Measurements from ENCODE around the gene PIK3R3. TPM values are rescaled to one million over a fixed set of nuclear protein-coding genes. Genes with fewer than 3 reads are reported as not detected.

Gene PIK3R3
- total RNA-seq, 1 experiment from 2014 or later: 1.8 TPM

DNA sequence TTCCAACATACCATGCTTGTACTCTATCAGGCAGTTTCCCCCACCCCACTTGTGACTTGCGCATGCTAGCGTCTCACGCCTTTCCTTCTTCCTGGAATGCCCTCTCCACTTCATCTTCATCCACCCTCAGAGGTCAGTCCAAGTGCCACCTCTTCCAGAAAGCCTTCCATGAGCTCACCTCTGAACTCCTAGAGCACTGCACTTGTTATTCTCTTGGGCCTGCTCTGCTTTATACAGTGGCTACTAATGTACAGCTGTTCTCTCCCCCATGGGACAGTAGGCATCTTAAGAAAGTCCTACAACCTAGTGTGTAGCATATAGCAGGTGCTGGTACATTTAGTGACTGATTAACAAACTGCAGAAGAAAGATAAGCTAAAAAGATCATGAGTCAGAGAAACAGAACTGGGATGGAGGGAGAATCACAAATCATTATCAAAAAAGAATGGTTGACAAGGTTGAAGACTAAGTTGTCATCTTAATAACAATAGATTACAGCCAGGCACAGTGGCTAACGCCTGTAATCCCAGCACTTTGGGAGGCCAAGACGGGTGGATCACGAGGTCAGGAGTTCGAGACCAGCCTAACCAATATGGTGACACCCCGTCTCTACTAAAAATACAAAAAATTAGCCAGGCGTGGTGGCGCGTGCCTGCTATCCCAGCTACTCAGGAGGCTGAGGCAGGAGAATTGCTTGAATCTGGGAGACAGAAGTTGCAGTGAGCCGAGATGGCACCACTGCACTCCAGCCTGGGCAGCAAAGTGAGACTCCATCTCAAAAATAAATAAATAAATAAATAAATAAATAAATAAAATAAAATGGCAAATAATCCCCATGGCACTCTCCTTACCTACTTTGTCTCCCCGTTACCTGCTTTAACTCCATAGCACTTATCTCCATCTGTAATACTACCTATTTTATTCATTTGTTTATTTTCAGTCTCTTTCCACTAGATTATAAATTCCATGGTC lies 26.2 kb upstream of the PIK3R3 start:
- no peak for DNase-seq (ENCODE audit: extremely low read depth, low read depth)

DNA sequence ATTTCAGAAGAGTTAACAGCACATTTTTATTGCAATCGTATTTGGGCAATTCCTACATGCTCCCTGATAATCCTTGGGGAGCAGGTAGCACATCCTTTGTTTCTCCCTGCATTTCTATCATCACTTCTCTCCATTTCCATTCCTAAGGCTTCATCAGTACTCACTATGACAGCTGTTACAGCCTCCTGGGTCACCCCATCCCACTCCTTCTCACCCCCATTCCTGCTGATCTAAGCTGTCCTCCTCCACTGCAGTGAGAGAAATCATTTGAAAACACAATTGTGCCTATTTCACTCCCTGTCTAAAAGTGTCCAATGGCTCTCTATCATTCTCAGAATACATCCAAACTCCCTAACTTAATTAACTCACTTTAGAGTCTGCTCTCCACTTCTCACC lies 25.5 kb upstream of the PIK3R3 start:
- no peak for DNase-seq (ENCODE audit: extremely low read depth, low read depth)

DNA sequence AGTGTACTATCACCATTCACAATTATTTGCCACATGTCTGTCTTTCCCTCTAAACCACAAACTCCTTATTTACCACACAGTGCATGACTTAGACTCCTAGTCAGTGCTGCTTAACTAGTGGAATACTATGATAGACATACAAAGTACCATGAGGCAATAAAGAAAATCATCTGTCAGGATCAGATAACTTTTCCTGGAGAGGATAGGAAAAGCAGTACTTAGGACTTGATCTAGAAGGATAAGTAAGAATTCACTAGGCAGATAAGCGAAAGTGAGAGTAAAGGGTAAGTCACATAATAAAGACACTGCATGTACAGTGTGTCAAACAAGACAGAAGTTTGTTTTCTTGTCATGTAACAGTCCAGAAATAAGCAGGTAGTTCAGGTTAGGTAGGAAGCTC lies 21.3 kb upstream of the PIK3R3 start:
- no peak for DNase-seq (ENCODE audit: extremely low read depth, low read depth)

DNA sequence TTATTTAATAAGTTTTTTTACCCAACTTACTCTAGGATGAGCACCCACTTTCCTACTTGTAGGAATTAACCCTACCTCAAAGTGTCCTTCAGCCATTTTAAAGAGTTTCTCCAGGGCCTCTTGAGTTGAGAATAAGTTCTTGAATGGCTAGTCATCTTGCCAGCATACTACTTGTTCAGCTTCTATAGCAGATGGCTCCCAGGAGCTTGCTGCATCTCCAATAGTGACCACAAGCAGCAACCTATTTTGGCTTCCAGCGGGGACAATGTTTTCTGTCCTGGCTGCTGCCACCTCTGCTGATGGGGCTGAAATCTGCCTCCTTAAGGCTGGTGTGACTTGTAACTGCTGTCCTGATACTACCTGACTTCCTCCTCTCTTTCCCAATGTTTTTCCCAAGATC lies 20.8 kb upstream of the PIK3R3 start:
- no peak for DNase-seq (ENCODE audit: extremely low read depth, low read depth)

DNA sequence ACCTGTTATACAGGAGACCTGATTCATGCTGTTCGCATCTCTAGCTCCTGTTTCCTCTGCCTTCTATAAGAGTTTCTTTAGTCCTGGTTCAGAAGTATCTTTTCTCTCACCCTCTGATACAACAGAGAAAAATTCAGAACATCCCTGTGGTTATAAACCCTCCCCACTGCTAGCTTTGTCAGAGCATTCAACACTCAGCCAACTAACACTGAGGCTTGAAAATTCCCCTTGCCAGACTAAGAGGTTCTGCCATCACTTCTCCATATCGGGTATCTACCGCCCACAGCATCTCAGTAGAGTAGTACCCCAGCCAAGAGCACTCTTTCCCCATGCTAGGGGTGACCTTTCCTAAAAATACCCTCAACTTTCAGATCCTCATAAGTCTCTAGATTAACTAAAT lies 19.6 kb upstream of the PIK3R3 start:
- no peak for DNase-seq (ENCODE audit: extremely low read depth, low read depth)

DNA sequence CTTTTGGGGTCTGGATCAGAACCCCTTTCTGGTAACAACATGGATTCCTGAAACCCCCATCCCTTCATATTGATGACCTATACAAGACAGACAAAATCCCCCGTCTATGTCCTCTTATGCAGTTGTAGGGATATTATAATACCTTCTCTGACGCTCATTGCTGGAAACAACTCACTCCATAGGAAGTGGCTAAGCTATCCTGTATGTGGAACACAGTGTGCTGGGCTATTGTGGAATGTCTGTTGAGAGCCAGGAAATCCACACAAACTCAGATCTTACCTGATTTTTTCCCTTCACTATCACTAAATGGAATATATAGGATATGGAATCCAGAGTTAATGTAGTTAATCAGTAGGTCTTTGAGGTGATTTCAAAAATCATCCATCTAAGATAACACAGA lies 17.7 kb upstream of the PIK3R3 start:
- DNase-seq (ENCODE audit: extremely low read depth, low read depth): no peak

DNA sequence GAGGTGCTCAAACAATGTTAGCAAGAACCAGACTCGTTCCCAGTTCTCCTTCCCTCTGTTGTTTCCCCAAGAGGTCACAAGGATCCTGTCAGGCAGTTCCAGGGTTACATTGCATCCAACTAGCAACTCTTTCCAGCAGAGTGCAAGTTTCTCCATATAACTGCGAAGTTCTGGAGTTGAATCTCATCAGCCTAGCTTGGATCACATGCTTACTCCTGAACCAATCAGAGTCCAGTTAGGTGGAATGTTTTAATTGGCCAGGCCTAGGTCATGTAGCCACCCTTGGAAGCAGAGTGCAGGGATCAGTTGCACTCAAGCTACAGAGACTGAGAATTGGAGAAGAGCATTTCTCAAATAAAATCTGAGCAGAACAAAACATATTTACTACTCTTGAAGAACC lies 15.9 kb upstream of the PIK3R3 start:
- DNase-seq (ENCODE audit: extremely low read depth, low read depth): no peak

DNA sequence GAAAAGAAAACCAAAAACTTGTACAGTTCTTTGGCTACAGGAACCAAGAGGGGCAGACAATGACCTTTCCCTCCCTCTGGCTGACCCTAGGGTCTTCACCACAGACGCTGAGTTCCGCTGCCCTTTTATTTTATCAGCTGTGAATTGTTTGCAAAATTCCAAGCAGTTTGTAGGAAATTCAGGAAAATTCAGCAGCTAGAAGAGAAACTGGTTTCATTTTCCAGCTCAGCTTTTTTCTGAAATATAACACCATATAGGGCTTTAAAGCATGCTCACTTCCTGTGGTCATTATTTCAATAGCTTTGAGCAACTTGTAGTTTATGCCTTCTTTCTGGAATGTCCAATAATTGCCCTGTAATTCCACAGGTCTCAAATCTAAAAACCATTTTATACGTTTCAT lies 5.5 kb upstream of the PIK3R3 start:
- no peak for DNase-seq (ENCODE audit: extremely low read depth, low read depth)

DNA sequence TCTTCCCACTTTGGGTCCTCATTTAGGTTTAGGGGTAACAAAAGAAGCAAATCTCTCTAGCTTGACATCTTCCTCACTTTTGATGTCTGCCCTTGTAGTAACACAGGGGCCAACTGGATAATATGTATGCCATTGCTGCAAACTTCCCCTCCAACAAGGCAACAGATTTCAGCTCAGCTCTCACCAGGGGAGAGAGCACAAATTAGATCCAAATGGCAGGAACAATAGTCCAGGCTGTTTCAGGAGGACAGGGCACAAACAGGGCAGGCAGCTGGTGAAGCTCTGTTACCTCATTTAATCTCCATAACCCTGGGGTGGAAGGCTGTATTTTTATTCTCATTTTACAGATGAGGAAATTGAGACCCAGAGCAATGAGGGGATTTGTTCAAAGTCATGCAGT lies 4.3 kb upstream of the PIK3R3 start:
- DNase-seq (ENCODE audit: extremely low read depth, low read depth): no peak

DNA sequence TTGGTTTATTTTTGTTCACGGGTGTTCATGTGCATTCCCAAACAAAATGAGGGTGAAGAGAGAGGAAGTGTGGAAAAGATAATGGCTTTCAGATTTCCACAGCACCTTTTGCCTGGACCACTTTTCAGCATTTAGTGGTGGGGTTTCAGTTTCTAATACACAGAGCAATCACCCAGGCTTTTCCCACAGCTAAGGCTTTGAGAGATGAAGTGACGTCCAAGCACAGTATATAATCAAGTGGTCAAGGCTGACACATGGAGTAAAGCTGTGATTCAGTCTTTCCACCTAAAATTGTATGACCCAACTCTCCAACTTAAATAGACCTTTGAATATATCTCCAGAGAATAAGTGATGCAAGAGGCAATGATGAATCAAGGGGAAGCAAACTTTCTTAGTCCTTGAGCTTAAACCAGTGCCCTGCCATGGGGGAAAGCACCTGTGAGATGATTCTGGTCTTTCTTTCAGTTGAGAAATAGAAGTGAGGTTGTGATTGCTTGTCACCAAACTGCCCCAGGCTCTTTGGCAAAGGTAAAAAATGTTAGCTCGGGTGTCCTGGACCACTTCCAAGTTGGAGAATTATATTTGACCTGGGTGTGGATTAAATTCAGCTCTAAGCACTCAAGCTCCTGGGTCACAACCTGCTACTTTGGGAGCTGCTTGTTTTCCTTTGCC lies 2.4 kb upstream of the PIK3R3 start:
- DNase-seq (ENCODE audit: extremely low read depth, low read depth): no peak

DNA sequence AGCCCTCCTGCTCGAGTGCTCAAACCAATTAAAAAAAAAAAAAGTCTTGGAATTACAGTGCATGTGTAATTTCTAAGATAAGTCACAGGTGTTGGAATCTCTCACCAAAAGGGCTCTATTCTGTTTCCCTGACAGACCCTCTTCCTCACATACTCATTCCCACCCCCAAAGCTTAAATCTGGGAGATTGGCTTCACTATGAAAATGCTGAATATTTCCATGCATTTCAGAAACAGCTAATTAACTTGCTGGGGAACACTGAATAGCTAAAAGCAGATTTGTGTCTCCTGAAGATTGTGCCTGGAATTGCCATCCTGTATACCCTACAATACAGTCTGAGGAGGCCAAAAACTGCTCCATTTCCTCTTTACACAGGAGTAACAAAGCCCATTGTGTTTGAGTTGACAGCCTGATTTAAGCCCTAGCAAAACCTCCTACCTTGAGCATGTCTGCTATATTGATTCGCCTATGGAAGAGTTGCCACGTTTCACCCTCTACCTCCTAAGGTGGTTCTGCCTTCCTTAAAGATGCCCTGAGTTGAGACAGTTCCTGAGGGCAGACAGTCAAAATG lies 1.4 kb upstream of the PIK3R3 start:
- no peak for DNase-seq (ENCODE audit: extremely low read depth, low read depth)

DNA sequence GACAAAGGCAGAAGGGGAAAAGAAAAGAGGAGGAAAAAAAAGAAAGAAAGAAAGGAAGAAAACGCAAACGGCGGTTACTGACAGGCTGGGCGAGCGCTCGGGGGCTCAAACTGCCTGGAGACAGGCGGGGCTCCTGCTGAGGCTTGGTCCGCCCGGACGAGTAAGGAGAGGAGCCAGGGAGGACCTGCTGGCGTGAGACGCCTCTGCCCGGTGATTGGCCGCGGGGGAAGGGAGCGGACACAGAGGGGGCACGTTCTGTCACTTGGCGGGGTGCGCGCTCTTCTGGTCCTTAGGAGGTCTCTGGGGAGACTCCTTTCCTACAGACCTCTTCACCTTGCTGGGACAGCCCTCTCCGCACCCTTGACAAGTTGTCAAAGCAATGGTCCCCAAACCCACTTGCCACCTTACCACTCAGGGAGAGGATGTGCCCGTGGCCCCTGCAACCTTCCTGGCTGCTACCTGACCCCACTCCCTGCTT lies 791 bp upstream of the PIK3R3 start:
- DNase-seq (ENCODE audit: extremely low read depth, low read depth): no peak

DNA sequence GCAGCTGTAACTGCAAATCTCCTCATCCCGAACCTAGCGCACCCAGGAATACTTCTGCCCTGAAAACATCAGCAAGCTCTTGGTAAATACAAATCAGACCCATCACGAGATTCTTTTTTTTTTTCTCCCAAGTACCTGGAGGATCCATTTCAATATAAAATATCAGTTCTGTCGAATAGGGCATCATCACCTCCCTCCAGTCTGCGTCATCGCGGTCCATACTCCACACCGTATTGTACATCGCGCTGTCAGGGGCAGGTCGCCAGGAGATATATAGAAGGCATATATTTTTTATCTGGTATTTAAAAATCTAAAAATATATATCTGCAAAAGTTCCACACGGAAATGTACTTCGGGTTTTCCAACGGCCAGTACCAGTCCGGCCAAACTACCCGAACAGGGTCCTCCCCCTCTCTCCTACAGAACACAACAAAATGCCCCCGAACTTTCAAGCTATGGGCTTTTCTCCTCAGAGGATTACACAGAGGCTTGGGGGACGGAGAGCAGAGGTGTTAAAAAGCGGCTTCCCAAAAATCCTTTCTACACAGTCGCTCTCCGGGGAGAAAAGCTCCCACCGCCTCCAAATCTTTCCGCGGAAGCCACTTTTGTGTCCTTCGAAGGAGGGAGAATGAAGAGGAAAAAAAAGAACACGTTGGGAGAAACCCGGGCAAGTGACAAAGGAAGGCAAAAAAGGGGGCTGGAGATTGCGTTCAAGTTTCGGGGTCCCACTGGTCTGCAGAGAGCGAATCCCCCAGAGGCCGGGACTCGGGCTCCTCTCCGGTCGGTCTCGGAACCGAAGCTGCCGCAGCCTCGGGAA lies 509 bp downstream of the PIK3R3 start:
- no peak for DNase-seq (ENCODE audit: extremely low read depth, low read depth)

DNA sequence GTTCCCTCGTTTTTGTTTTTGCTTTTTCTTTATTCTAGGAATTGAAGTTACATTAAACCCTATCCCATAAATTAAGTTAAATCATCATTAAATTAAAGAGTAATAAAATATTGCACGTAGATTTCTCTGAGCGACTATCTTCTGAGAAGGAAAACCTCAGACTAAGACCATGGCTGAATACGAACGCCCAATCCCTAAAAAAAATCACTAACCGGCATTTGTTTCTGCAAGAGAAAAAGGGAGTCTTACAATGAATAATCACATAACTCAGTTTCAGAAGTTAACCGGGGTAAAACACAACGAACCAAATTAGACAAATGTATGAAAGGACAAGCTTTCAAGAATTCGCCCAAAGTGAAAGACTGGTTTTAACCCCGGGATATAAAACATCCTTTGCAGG lies 1.3 kb downstream of the PIK3R3 start:
- DNase-seq (ENCODE audit: extremely low read depth, low read depth): no peak

DNA sequence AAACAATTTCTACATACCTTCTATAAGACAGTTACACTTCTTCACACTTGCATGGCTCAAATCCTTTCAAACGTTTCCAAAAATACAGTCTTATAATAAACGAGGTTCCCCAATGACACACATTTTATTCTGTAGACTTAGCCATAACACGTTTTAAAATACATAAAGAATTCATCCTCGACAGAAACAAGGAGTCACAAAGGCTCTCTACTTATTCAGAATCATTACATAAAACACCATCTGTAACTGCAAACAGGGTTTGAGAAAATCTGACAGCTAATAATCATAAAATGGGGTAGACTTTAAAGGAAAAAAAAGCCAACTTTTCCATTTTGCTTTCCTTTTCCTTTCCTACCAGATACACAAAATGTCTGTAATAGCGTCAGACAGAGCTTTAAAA lies 1.8 kb downstream of the PIK3R3 start:
- DNase-seq (ENCODE audit: extremely low read depth, low read depth): no peak

DNA sequence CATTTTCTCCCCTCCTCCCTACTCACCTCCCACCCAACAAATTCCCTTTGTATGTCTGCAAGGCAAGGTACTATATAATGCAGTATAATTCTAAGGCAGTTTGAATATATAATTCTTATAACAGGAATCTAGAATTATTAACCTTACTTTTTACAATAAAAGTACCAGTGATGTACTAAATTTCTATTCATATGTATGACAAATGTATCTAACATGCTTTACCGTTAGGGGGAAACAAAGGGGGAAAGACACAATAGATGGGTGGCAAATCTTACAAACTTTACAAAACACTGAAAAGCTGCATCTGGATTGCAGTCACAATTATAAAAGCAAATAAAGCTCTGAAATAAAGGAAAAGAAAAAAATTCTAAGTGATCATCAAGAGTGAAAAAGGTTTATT lies 2.3 kb downstream of the PIK3R3 start:
- no peak for DNase-seq (ENCODE audit: extremely low read depth, low read depth)

DNA sequence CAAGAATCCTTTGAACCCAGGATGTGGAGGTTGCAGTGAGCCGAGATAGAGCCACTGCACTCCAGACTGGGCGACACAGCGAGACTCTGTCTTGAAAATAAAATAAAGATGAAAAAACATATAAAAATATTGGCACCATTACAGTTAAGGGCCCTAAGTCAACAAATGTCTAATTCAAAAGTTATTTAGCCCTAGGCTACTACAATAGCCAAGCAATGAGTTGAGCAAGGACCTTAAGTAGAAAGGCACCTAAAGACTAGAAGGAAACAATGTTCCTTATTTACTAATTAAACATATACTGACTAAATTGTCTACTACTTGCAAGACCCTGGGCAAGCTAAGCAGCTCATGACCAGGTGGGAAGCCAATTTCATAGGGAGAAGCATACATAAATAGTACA lies 4.1 kb downstream of the PIK3R3 start:
- DNase-seq (ENCODE audit: extremely low read depth, low read depth): no peak

DNA sequence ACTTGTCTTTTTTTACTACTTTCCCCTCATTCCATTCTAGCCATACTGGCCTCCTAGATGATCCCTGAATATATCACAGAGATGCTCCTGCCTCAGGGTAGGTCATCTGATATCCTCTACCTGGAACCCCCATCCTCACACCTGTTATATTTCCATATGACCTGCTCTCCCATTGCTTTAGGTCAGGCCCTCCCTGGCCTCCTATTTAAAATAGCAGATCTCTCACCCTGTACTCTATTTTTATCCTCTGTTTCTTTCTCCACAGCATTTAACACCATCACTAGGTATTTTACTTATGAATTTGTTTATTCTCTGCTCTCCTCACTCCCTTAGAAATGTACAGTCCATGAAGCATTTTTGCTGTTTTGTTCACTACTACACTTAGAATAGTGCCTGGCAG lies 13.6 kb downstream of the PIK3R3 start:
- DNase-seq (ENCODE audit: extremely low read depth, low read depth): no peak

DNA sequence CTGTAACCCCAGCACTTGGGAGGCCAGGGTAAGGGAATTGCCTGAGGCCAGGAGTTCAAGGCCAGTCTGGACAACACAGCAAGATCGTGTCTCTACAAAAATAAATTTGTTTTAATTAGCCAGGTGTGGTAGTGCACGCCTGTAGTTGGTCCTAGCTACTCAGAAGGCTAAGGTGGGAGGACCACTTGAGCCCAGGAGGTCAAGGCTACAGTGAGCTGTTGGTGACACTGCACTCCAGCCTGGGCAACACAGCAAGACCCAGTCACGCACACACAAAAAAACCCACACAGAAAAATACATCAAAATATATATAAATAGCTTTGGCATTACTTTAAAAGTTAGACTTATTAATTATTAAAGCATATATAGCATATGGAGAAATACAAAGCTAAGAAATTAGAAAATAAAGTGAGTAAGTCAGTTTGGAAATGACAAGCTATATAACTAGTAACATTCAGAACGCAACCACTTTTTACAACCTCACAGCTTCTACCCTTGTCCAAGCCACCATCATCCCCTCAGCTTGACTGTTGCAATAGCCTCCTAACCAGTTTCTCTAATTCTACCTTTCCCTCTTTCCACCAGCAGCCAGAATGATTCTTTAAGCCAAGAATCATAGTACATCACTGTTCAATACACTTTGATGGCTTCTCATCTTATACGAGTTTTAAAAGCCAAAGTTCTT lies 14.5 kb downstream of the PIK3R3 start:
- no peak for DNase-seq (ENCODE audit: extremely low read depth, low read depth)

DNA sequence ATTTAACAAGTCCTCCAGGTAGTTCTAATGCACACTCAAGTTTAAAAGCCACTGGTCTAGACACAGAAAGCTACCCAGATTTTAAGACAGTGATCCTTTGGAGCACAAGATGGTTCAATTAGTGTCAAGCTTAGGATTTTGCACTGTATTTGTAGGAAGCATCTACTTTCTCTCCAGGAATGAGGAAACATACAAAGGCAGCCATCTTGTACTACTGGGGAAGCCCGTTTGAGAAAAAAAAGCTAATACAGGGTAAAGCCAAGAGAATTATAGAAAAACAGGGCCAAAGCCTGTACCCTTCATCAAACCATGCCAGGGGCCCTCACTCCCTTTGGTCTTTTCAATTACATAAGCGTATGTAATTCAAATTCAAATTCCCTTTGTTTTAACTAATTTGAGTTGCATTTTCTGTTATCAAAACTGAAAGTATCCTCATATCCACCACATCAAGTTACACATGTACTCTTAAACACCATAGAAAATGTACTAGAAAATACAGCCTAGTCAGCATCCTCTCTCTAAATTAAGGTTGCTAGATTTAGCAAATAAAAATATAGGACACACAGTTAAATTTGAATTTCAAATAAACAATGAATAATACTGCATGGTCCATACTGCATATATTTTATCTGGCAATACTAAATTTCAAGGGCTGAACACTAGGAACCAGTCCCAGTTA lies 17.4 kb downstream of the PIK3R3 start:
- no peak for DNase-seq (ENCODE audit: extremely low read depth, low read depth)
